Fibroblast of lung (primary cell): Measurements from ENCODE around the gene IL2RG. TPM values are rescaled to one million over a fixed set of nuclear protein-coding genes. Genes with fewer than 3 reads are reported as not detected.

Experiments used
- DNase-seq, 2 donors: peaks; one replicate each; pipeline versions ENCODE4 v3.0.0 to v3.0.0-alpha.2; 2010; ENCODE audit warnings: low read depth in 2 of 2
- H2AFZ ChIP-seq: 2 replicates; pipeline ENCODE4 v1.5.1; 2012; ENCODE audit warnings: low read length, control low read depth, inconsistent platforms
- H3K27ac ChIP-seq: 2 replicates; pipeline ENCODE4 v1.5.1; 2011; ENCODE audit warnings: low read length, control low read depth; ENCODE audit not compliant: insufficient read depth
- H3K27me3 ChIP-seq: 2 replicates; pipeline ENCODE4 v1.5.1; 2011; ENCODE audit warnings: mild to moderate bottlenecking, low read length; ENCODE audit not compliant: control insufficient read depth, insufficient read depth
- H3K36me3 ChIP-seq: 2 replicates; pipeline ENCODE4 v1.5.1; 2011; ENCODE audit warnings: low read length; ENCODE audit not compliant: control insufficient read depth, insufficient read depth
- H3K4me1 ChIP-seq: 2 replicates; pipeline ENCODE4 v1.5.1; 2011; ENCODE audit warnings: low read length; ENCODE audit not compliant: control insufficient read depth, insufficient read depth; ENCODE audit errors: extremely low read depth
- H3K4me2 ChIP-seq: 2 replicates; pipeline ENCODE4 v1.5.1; 2011; ENCODE audit warnings: low read length, control low read depth; ENCODE audit not compliant: insufficient read depth; ENCODE audit errors: extremely low read depth
- H3K4me3 ChIP-seq, 4 experiments: fragments of 200-600 bp in 1 of 4; sonication (generic) in 1 of 4; replicated peaks in 1 of 4; 2 replicates each; pipeline ENCODE4 v1.5.1; 2011 to 2016; ENCODE audit warnings: low read length in 4 of 4, low read depth in 3 of 4, mild to moderate bottlenecking in 3 of 4, control low read depth in 2 of 4, inconsistent platforms in 1 of 4, mixed read lengths in 1 of 4; ENCODE audit not compliant: insufficient read depth in 1 of 4; ENCODE audit errors: control extremely low read depth in 1 of 4
- H3K79me2 ChIP-seq: 2 replicates; pipeline ENCODE4 v1.5.1; 2012; ENCODE audit warnings: mild to moderate bottlenecking, low read length, inconsistent platforms; ENCODE audit not compliant: control insufficient read depth, insufficient read depth
- H3K9ac ChIP-seq: 2 replicates; pipeline ENCODE4 v1.5.1; 2011; ENCODE audit warnings: mild to moderate bottlenecking, low read length, control low read depth; ENCODE audit not compliant: insufficient read depth
- H3K9me3 ChIP-seq: 2 replicates; pipeline ENCODE4 v1.5.1; 2012; ENCODE audit warnings: low read depth, low read length; ENCODE audit not compliant: control insufficient read depth, insufficient read depth
- H4K20me1 ChIP-seq: 2 replicates; pipeline ENCODE4 v1.5.1; 2011; ENCODE audit warnings: low read length; ENCODE audit not compliant: control insufficient read depth, insufficient read depth; ENCODE audit errors: extremely low read depth
- CTCF ChIP-seq, 2 donors: IDR thresholded peaks in 1 of 2; conservative IDR thresholded peaks in 1 of 2; 1 replicate in 1 of 2; 2 replicates in 1 of 2; pipeline ENCODE4 v1.5.1; 2011 to 2012; ENCODE audit warnings: low read length in 2 of 2, control low read depth in 1 of 2, inconsistent platforms in 1 of 2, low read depth in 1 of 2, mild to moderate bottlenecking in 1 of 2
- EZH2 ChIP-seq: IDR thresholded peaks from 2 replicates; pipeline ENCODE4 v1.5.1; 2012; ENCODE audit warnings: low read length, control low read depth, mild to moderate bottlenecking; ENCODE audit errors: missing control alignments
- polyA plus RNA-seq, 2 donors: library from polyadenylated mRNA; depleted of rRNA in 1 of 2; stranded (reverse) in 1 of 2; unstranded in 1 of 2; fragments of >200 nt; gene quantifications; 2 replicates each; pipeline ENCODE4 v1.2.1, GENCODE V29; 2011 to 2012; ENCODE audit warnings: missing spikeins in 1 of 2
- total RNA-seq: library from RNA; depleted of rRNA; stranded (reverse); fragments of >200 nt; gene quantifications from 2 replicates; pipeline ENCODE4 v1.2.1, GENCODE V29; 2014

The IL2RG gene
- total and polyA plus RNA-seq, 2 donors (not counting 1 experiment from before 2014, with no cell fraction given) = not detected

GRCh38 chrX:71085900-71086299 is 25.5 kb downstream of the IL2RG start:
- TF ChIP-seq EZH2 = no peak
- Histone ChIP-seq H2AFZ (no peak overlapping the region), H3K4me2 (no peak overlapping the region), H4K20me1 (no peaks in the 10 kb centered on the region), H3K27ac (no peak overlapping the region), H3K9me3 (no peaks in the 10 kb centered on the region), H3K36me3 (no peaks in the 10 kb centered on the region), H3K4me1 (no peaks in the 10 kb centered on the region), H3K27me3 (no peaks in the 10 kb centered on the region), H3K9ac (no peak overlapping the region), H3K79me2 (no peaks in the 10 kb centered on the region), H3K4me3 (no peak overlapping the region)
- no peak for DNase-seq

GRCh38 chrX:71082822-71083221 is 28.6 kb downstream of the IL2RG start:
- no peaks in the 10 kb centered on the region for H3K4me1 ChIP-seq
- H3K27me3 ChIP-seq = no peaks in the 10 kb centered on the region
- no peaks in the 10 kb centered on the region for H4K20me1 ChIP-seq
- peak in 1 of 2 donors; percentile 17 for DNase-seq
- H3K4me3 ChIP-seq = no peak overlapping the region
- H3K36me3 ChIP-seq = no peaks in the 10 kb centered on the region
- H3K27ac ChIP-seq = no peak overlapping the region
- H3K79me2 ChIP-seq = no peaks in the 10 kb centered on the region
- no peak overlapping the region for H3K4me2 ChIP-seq
- no peak overlapping the region for H2AFZ ChIP-seq
- H3K9me3 ChIP-seq = no peaks in the 10 kb centered on the region
- H3K9ac ChIP-seq = no peak overlapping the region
- TF ChIP-seq CTCF (conservative IDR thresholded peaks at IDR 0.05 in 1 of 2, IDR thresholded peaks at IDR 0.05 in 1 of 2; ENCODE audit: low read depth in 1 of 2, low read length in 2 of 2) (no peak), EZH2 (no peak)

GRCh38 chrX:71082124-71082647 is 29.2 kb downstream of the IL2RG start:
- no peaks in the 10 kb centered on the region for H4K20me1 ChIP-seq
- H3K4me2 ChIP-seq = no peak overlapping the region
- no peaks in the 10 kb centered on the region for H3K9me3 ChIP-seq
- H3K4me1 ChIP-seq = no peaks in the 10 kb centered on the region
- no peak overlapping the region for H3K9ac ChIP-seq
- no peaks in the 10 kb centered on the region for H3K79me2 ChIP-seq
- no peak overlapping the region for H2AFZ ChIP-seq
- no peaks in the 10 kb centered on the region for H3K27me3 ChIP-seq
- TF ChIP-seq CTCF (conservative IDR thresholded peaks at IDR 0.05 in 1 of 2, IDR thresholded peaks at IDR 0.05 in 1 of 2; ENCODE audit: low read depth in 1 of 2, low read length in 2 of 2) (no peak), EZH2 (no peak)
- no peak for DNase-seq
- H3K4me3 ChIP-seq = no peak overlapping the region
- no peak overlapping the region for H3K27ac ChIP-seq
- H3K36me3 ChIP-seq = no peaks in the 10 kb centered on the region
